HG03066 (cell line): ENCODE measurements around the gene SLC2A4RG.

Source experiments
- ATAC-seq: cut with Tn5 transposase; IDR thresholded peaks from one replicate; pipeline ENCODE4 v1.9.1; 2021; ENCODE audit warnings: low read depth; ENCODE audit not compliant: unreplicated experiment

Gene SLC2A4RG

GRCh38 chr20:63738687-63739129 lies 868 bp upstream of the SLC2A4RG start:
- ATAC-seq: no peak

- no peak for ATAC-seq
These were observed 572 bp downstream of the SLC2A4RG start for GRCh38 chr20:63740070-63740626.

DNA sequence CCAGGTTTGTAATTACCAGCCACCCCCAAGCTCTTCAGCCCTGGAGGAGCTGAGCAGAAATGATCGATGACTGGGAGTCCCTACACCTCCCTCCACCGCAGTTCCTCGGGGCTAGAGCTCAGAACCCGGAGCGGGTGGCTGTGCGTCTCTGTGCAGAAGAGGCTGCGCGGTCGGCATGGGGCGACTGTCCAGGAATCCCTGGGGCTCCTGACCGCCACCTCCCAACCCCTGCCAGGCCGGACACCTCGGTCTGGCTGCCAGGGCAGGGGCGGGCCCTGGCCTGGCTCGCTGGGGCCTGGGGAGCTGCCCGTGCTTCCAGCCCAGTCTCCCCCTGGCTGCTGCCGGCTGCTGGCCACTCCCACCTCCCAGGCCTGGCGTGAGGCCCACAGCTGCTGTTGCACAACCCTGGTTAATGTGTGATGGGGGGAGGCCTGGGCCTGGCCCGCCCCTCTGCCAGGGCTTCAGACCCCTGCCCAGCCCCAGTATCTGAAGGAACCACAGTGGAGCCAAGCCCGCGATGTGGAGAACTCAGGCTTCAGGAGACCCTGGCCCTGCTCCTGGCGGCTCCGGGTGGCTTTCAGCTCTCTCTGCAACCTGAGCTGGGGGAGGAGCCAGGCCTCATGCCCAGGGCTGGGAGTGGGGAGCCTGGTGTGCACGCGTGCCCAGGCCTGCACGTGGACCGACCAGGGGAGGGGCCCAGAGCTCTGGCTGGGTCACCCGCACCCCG lies 1.2 kb downstream of the SLC2A4RG start:
- ATAC-seq: no peak

DNA sequence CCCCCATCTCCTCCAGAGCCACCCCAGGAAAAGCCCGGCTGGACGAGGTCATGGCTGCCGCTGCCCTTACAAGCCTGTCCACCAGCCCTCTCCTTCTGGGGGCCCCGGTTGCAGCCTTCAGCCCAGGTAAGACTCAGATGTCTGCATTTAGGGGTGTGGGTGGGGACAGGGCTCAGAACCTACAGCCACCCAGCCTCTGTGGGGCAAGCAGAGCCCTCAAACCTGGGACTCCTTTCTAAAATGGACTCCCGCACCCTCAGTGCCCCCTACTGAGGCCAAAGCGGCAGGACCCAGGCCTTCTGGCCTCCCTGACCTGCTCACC lies 1.7 kb downstream of the SLC2A4RG start:
- no peak for ATAC-seq

DNA sequence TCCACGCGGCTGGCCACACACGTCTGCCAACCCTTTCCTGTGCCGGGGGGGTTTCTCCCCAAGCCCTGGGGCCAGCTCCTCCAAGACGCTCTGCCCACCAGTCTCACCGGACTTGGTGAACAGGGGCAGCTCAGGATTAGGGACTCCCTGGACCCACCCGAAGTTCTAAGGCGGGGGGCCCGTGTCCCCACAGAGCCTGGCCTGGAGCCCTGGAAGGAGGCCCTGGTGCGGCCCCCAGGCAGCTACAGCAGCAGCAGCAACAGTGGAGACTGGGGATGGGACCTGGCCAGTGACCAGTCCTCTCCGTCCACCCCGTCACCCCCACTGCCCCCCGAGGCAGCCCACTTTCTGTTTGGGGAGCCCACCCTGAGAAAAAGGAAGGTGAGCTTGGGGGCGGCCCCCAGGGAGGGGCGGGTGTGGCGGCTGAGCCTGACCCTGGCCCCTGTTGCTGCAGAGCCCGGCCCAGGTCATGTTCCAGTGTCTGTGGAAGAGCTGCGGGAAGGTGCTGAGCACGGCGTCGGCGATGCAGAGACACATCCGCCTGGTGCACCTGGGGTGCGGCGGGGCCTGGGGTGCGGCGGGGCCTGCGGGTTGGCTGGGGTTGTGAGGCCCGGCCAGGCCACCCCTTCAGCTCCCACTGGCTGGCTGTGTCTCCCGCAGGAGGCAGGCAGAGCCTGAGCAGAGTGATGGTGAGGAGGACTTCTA lies 2.3 kb downstream of the SLC2A4RG start:
- ATAC-seq: no peak

DNA sequence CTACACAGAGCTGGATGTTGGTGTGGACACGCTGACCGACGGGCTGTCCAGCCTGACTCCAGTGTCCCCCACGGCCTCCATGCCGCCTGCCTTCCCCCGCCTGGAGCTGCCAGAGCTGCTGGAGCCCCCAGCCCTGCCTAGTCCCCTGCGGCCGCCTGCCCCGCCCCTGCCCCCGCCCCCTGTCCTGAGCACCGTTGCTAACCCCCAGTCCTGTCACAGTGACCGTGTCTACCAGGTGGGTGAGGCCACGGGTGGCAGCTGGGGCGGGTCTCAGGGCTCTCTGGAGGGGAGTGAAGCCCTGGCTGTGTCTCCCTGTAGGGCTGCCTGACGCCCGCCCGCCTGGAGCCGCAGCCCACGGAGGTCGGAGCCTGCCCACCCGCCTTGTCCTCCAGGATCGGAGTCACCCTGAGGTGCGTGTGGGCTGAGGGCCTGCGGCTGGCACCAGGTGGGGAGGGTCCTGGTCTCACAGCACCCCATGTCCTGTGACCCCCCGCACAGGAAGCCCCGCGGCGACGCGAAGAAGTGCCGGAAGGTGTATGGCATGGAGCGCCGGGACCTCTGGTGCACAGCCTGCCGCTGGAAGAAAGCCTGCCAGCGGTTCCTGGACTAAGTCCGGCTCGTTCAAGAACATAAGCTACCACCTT lies 2.9 kb downstream of the SLC2A4RG start:
- no peak for ATAC-seq

- no peak for ATAC-seq
These were observed 3.8 kb downstream of the SLC2A4RG start for GRCh38 chr20:63743210-63743970.

GRCh38 chr20:63744158-63744557 lies 4.6 kb downstream of the SLC2A4RG start:
- ATAC-seq: no peak

DNA sequence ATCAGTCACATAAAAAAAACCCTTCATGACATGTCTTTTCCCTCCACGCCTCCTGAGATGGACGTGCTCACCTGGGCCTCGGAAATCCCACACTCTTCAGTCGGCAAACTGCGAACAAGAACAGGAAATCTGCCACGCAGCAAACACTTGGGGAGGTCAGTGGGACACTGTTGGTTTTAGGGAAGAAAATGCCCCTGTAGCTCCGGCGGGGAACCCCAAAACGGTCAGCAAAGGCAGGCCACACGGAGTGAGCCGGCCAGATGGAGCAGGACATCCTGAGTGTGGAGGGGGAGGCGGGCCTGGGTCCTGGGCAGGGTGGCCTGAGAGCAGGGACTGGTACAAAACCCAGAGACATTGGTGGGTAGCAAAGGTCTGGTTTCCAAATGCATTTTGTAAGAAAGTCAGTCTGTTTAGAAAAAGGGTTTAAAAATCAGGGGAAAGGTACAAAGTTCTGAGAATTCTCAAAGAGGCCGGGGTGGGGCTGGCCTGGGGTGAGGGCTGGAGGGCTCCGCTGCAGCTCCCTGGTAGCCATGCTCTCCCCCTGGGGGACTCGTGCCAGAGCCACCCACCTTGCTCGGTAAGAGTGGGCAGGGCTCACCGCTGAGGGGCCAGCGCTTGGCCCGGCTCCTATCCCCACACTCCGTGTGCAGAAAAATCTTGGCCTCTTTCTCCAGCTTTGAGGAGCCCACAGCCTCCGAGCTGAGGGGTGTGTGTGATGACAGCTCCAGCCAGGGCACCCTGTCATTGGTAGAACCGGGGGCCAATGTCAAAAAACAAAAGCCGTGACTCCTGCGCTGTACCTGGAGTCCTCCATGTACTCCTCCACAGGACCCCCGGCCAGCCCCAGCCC lies 5.2 kb downstream of the SLC2A4RG start:
- no peak for ATAC-seq

DNA sequence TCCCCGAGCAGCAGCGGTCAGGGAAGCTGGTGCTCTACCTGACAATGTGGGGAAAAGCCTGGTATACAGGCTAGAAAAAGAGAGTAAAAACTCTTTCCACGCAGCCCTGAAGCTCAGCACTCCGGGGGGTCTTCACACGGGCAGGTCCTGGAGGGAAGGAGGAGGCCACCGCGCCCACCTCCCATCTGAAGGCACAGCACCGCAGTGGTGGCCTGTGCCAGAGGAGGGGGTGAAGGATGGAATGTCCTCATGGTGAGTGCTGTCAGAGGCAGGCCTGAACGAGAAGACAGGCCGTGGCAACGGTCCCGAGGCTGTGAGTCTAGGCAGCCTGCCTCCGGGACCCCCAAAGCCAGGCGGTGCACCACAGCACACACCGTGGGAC lies 5.8 kb downstream of the SLC2A4RG start:
- no peak for ATAC-seq

DNA sequence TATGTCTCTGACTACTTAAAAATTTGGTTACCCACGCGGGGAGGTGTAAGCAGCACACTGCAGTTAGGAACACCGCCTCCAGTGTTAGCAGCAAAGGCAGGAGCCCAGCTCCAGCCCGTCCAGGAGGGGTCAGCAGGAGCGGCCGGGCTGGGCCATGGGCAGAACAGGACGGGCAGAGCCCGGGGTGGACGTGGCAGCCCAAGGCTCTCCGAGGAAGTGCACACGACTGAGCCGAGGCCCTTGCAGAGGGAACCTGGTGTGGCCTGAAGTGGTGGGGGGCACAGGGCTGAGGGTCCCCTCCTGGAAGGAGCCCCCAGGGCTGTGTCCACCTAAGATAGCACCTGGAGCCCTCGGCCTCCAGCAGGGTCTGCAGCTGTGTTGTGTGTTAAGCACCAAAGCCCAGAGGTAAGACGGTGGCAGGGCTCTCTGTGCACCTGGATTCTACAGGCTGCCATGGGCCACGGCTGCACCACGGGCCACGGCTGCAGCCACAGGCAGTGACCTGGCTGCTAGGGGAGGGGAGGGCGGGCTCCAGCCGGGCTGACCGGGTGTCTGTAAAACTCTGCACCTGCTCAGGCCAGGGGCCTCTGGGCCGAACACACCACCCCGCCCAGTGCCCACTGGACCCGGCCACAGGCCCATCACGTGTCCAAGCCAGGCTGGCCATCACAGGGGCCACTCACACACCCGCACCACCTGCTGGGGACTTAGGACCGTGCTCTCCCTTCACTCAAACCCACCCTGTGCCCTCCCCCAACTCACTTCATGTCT lies 6.6 kb downstream of the SLC2A4RG start:
- ATAC-seq: no peak

- no peak for ATAC-seq
These were observed 7.3 kb downstream of the SLC2A4RG start for GRCh38 chr20:63746751-63747315.

DNA sequence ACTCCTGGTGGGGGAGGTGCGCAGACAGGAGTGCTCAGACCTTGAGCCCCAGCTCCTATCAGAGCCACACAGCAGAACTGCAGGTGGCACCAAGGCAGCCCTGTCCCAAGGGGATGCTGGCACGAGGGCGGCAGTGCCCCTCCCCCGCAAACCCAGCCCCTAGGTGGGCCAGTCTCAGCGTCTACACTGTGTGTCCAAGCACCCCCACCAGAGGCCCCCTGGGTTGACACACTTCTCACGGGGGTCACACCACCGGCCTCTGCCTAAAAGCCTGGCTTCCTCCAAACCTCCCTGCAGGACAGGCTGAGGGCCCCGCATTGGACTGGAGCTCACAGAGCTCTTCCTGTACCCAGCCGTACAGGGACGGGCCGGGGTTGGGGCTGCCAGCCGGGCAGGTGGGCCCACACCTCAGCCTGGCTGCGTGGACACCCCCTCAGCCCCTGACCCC lies 8.1 kb downstream of the SLC2A4RG start:
- ATAC-seq: no peak

- no peak for ATAC-seq
These were observed 8.7 kb downstream of the SLC2A4RG start for GRCh38 chr20:63748070-63748933.

GRCh38 chr20:63748934-63749270 lies 9.3 kb downstream of the SLC2A4RG start:
- no peak for ATAC-seq

GRCh38 chr20:63749597-63750508 lies 10.3 kb downstream of the SLC2A4RG start:
- no peak for ATAC-seq
